Articular chondrocyte of knee joint (primary cell): Measurements from ENCODE around the gene MTFR2. TPM values are rescaled to one million over a fixed set of nuclear protein-coding genes. Genes with fewer than 3 reads are reported as not detected.

Experiments used
- total RNA-seq: library from RNA; depleted of rRNA; stranded (reverse); fragments of >200 nt; gene quantifications from 2 replicates; pipeline ENCODE4 v1.2.3, GENCODE V29; 2012

MTFR2 gene
- 2.0 and 3.1 TPM in 2 replicates for total RNA-seq

DNA sequence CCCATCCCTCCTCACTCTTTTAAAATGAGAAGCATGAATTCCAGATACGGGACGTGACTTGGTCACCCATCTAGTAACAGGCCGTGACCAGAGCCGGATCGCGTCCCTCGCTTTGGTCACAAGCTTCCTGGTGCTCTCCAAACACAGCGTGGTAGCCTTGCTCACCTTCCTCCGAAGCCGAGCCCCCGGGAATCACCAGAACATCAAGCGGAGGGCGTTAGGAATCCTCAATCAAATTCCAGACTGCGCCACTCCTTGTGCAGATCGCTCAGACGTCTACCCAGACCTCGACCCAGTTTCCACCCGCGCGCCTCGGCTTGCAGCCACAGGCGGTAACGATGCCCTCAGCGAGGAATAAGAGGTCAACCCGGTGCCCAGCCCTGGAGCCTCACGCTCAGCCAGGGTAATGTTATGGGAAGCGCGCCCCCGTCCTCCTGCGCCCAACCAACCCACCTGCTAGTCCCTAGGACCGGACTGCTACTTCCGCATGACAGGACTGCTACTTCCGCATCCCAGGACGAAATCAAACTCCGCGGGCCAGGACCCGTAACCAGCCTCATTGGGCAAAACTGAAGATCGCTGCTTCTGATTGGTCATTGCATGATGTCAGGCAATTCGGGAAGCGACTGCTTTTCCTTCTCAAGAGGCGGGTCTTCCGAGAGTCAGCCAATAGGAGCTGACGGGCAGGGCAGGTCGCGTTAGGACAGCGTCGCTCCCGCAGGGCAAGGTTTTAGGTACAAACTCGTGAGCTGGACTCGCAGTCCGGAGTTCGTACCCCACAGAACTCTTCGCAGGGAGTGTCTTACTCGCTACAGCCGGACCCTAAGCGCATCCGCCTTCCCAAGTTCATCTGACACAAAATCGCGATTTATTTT is at the start of gene MTFR2:
TSS of gene MTFR2 (minus strand) at position 501 of the 875 bp plus-strand sequence. CDS start 1,212 bp downstream, outside the sequence.

DNA sequence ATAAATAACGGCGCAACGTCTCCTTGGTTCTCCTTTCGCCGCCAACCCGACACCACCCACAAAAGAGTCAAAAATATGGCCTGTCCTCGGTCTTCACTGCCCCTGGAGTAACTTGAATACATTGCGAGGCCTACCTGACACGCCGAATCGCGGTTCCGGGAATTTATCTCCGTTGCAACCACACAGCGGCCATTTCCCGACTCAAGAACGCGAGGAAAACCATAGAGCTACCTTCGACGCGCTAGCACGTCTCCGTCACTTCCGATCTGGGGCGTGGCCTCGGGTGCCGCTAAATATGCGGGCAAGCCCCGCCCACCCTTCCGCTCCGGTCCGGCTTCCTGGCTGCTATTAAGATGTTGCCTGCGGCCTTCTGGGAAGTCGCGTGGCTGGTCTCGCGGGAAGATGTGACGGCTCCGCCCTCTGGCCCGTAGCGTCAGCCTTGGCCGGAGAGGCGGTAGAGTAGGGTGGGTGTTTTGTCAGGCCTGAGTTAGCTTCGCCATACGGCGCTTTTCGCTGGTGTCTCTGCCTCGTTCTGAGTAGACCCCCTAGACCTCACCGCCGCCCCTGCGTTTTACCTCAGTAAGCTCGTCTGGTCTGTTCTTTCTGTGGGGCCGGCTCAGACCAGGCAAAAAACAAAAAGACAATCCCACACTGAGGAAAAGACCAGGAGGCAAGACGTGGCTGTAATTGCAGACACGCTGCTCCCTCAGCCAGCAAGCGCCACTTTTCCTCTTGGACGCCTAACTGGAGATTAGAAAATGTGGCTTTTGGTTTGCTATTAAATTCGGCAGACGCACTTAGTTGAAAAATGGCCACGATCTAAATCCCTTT is 39.7 kb upstream of the MTFR2 start, which contains the start of gene BCLAF1:
TSS of gene BCLAF1 (minus strand) at position 268 of the 831 bp plus-strand sequence. CDS start 9,980 bp downstream, outside the sequence.

Other genes starting within 250 kb of the MTFR2 start
- 163 and 164 TPM in 2 replicates for gene BCLAF1, start 39.5 kb upstream of the MTFR2 start, total RNA-seq